ENCODE results near the gene ASTN2. TPM values are rescaled to one million over a fixed set of nuclear protein-coding genes. Genes with fewer than 3 reads are reported as not detected.

The ASTN2 gene
- total and polyA plus RNA-seq, 4 donors = 0.57 to 2.9 (median 1.4) TPM

- no peak overlapping the region for H3K9ac ChIP-seq (ENCODE audit: low read depth in 1 of 2, low read length in 2 of 2)
- H3K9me3 ChIP-seq (ENCODE audit: control insufficient read depth in 4 of 4, low read length in 3 of 4) = no peaks in the 10 kb centered on the region
- no peaks in the 10 kb centered on the region for H3K4me1 ChIP-seq (ENCODE audit: control insufficient read depth in 4 of 4, insufficient read depth in 4 of 4, low read length in 3 of 4)
- DNase-seq (ENCODE audit: low spot score) = no peak
- no peak overlapping the region for H3K4me3 ChIP-seq (ENCODE audit: low read depth in 1 of 3, low read length in 3 of 3)
- H3K27me3 ChIP-seq (ENCODE audit: control insufficient read depth in 4 of 4, insufficient read depth in 4 of 4, low read length in 3 of 4) = no peaks in the 10 kb centered on the region
- TF ChIP-seq FOXA2 (IDR thresholded peaks at IDR 0.05) = no peak
- TF ChIP-seq HNF4G (IDR thresholded peaks at IDR 0.05) = no peak
- no peak for TF ChIP-seq NR2F2 (IDR thresholded peaks at IDR 0.05)
- TF ChIP-seq, protein P1, sequence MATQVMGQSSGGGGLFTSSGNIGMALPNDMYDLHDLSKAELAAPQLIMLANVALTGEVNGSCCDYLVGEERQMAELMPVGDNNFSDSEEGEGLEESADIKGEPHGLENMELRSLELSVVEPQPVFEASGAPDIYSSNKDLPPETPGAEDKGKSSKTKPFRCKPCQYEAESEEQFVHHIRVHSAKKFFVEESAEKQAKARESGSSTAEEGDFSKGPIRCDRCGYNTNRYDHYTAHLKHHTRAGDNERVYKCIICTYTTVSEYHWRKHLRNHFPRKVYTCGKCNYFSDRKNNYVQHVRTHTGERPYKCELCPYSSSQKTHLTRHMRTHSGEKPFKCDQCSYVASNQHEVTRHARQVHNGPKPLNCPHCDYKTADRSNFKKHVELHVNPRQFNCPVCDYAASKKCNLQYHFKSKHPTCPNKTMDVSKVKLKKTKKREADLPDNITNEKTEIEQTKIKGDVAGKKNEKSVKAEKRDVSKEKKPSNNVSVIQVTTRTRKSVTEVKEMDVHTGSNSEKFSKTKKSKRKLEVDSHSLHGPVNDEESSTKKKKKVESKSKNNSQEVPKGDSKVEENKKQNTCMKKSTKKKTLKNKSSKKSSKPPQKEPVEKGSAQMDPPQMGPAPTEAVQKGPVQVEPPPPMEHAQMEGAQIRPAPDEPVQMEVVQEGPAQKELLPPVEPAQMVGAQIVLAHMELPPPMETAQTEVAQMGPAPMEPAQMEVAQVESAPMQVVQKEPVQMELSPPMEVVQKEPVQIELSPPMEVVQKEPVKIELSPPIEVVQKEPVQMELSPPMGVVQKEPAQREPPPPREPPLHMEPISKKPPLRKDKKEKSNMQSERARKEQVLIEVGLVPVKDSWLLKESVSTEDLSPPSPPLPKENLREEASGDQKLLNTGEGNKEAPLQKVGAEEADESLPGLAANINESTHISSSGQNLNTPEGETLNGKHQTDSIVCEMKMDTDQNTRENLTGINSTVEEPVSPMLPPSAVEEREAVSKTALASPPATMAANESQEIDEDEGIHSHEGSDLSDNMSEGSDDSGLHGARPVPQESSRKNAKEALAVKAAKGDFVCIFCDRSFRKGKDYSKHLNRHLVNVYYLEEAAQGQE (IDR thresholded peaks at IDR 0.05) = no peak
- no peak for TF ChIP-seq RXRA (IDR thresholded peaks at IDR 0.05)
- no peak for TF ChIP-seq HNF4A (conservative IDR thresholded peaks at IDR 0.05)
- TF ChIP-seq GABPA (IDR thresholded peaks at IDR 0.05 in 1 of 2, conservative IDR thresholded peaks at IDR 0.05 in 1 of 2) = no peak
- TF ChIP-seq EGR1 (IDR thresholded peaks at IDR 0.05; ENCODE audit: low read depth in 2 of 2) = no peak
- TF ChIP-seq YY1 (IDR thresholded peaks at IDR 0.05) = no peak
- no peak for TF ChIP-seq ZBTB33 (IDR thresholded peaks at IDR 0.05)
- H3K36me3 ChIP-seq (ENCODE audit: control insufficient read depth in 4 of 4, insufficient read depth in 3 of 4, low read depth in 1 of 4, low read length in 3 of 4) = no peaks in the 10 kb centered on the region
- WGBS = 97% methylated on average over 3 of the region's 3 CpGs
- no peak overlapping the region for H3K27ac ChIP-seq (ENCODE audit: low read depth in 1 of 2, low read length in 2 of 2)
Observed at GRCh38 chr9:116617389-116617788, 797.5 kb downstream of the ASTN2 start.

DNA sequence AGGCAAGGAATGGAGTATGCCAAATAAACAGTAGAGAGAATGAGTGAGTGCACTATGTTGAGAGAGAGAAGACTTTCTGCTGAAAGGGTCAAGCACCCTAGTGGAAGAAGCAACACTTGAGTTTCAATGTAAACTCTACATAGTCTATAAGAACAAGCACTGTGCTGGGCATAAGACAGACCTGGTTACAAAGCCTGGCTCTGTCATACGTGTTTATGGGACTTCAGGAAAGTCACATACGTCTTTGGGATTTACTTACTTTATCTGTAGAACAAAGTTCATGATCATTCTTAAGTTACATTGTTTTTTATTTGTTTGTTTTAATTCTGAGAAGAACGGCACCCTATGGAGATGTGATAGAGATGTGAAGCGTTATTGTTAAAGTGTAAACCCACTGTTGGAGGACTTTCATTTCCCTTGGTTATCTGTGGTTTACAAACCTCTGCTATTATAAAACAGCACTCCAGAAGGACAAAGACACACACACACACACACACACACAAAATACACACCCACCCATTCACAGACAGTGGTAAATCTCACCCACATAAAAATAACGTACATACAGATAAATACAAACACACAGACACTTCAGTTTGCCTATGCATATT lies 798.4 kb downstream of the ASTN2 start:
- H3K4me3 ChIP-seq (ENCODE audit: low read depth in 1 of 3, low read length in 3 of 3) = no peak overlapping the region
- TF ChIP-seq GABPA (IDR thresholded peaks at IDR 0.05 in 1 of 2, conservative IDR thresholded peaks at IDR 0.05 in 1 of 2) (no peak), RXRA (IDR thresholded peaks at IDR 0.05) (no peak), HNF4A (conservative IDR thresholded peaks at IDR 0.05) (no peak)
- TF ChIP-seq, protein P2, sequence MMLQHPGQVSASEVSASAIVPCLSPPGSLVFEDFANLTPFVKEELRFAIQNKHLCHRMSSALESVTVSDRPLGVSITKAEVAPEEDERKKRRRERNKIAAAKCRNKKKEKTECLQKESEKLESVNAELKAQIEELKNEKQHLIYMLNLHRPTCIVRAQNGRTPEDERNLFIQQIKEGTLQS (IDR thresholded peaks at IDR 0.05) = no peak
- H3K4me1 ChIP-seq (ENCODE audit: control insufficient read depth in 4 of 4, insufficient read depth in 4 of 4, low read length in 3 of 4) = no peaks in the 10 kb centered on the region
- 85% methylated on average over 5 of the region's 5 CpGs for WGBS
- H3K9ac ChIP-seq (ENCODE audit: low read depth in 1 of 2, low read length in 2 of 2) = no peak overlapping the region
- H3K27me3 ChIP-seq (ENCODE audit: control insufficient read depth in 4 of 4, insufficient read depth in 4 of 4, low read length in 3 of 4) = no peaks in the 10 kb centered on the region
- no peak overlapping the region for H3K27ac ChIP-seq (ENCODE audit: low read depth in 1 of 2, low read length in 2 of 2)
- H3K9me3 ChIP-seq (ENCODE audit: control insufficient read depth in 4 of 4, low read length in 3 of 4) = no peaks in the 10 kb centered on the region
- no peaks in the 10 kb centered on the region for H3K36me3 ChIP-seq (ENCODE audit: control insufficient read depth in 4 of 4, insufficient read depth in 3 of 4, low read depth in 1 of 4, low read length in 3 of 4)
- no peak for DNase-seq (ENCODE audit: low spot score)

- H3K27ac ChIP-seq (ENCODE audit: low read depth in 1 of 2, low read length in 2 of 2) = no peak overlapping the region
- no peaks in the 10 kb centered on the region for H3K36me3 ChIP-seq (ENCODE audit: control insufficient read depth in 4 of 4, insufficient read depth in 3 of 4, low read depth in 1 of 4, low read length in 3 of 4)
- WGBS = 96% methylated on average over 1 of the region's 1 CpG
- no peak for TF ChIP-seq GABPA (IDR thresholded peaks at IDR 0.05 in 1 of 2, conservative IDR thresholded peaks at IDR 0.05 in 1 of 2)
- TF ChIP-seq, protein P1 (IDR thresholded peaks at IDR 0.05) = no peak
- TF ChIP-seq RAD21 (IDR thresholded peaks at IDR 0.05) = no peak
- H3K4me1 ChIP-seq (ENCODE audit: control insufficient read depth in 4 of 4, insufficient read depth in 4 of 4, low read length in 3 of 4) = no peaks in the 10 kb centered on the region
- no peak for DNase-seq (ENCODE audit: low spot score)
- H3K4me3 ChIP-seq (ENCODE audit: low read depth in 1 of 3, low read length in 3 of 3) = no peak overlapping the region
- no peak overlapping the region for H3K9ac ChIP-seq (ENCODE audit: low read depth in 1 of 2, low read length in 2 of 2)
- H3K27me3 ChIP-seq (ENCODE audit: control insufficient read depth in 4 of 4, insufficient read depth in 4 of 4, low read length in 3 of 4) = no peaks in the 10 kb centered on the region
- H3K9me3 ChIP-seq (ENCODE audit: control insufficient read depth in 4 of 4, low read length in 3 of 4) = no peaks in the 10 kb centered on the region
Observed at GRCh38 chr9:116608064-116608463, 806.8 kb downstream of the ASTN2 start.

Measured in liver (tissue), 9 donors.